ENCODE results near the gene NOL4L.

GRCh38 chr20:32621071-32621890 is 36.1 kb upstream of the NOL4L start:
- TF ChIP-seq EZH2 (IDR thresholded peaks at IDR 0.05) (no peak), POLR2AphosphoS5 (IDR thresholded peaks at IDR 0.05; ENCODE audit: borderline replicate concordance, low read depth, low read length) (no peak), FOXP2 (optimal IDR thresholded peaks at IDR 0.05; ENCODE audit: control extremely low read depth, extremely low read length, insufficient read depth) (no peak)
